ENCODE results near the gene SFXN2.
A peak's percentile ranks its signal among the peaks of the same experiment; 100 is the strongest.
"Not testable (repeated sequence)": the region's sequence is repeated elsewhere in the genome, so short reads cannot be mapped to it uniquely, and the experiment has no call there.

The SFXN2 gene

GRCh38 chr10:102681696-102682095, 32.7 kb upstream of the SFXN2 start:
- DNase-seq (ENCODE audit: low read depth): no peak

- DNase-seq (ENCODE audit: low read depth): no peak
These were observed 32.0 kb upstream of the SFXN2 start for GRCh38 chr10:102682416-102682815.

DNA sequence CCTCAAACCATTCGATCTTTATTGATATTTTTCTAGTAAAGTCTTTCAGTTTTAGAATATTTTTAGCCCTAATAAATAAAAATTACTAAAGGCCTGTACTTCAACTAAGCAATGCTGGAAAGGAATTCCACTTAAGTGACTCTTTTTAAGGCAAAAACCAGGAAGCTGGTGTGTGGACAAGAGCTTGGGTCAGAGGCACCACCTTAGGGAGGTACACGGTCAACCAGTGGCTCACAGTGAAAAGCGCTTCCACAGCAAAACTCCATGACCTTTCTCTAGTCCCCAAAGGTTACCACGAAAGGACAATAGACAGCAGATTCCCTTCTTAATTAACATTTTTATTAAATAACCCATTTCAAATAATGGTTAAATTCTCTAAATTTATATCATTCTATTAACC, 31.5 kb upstream of the SFXN2 start:
- DNase-seq (ENCODE audit: low read depth): no peak

GRCh38 chr10:102683736-102684135, 30.7 kb upstream of the SFXN2 start:
- DNase-seq (ENCODE audit: low read depth): no peak

GRCh38 chr10:102691285-102692066, 23.0 kb upstream of the SFXN2 start:
- DNase-seq (ENCODE audit: low read depth): no peak

DNA sequence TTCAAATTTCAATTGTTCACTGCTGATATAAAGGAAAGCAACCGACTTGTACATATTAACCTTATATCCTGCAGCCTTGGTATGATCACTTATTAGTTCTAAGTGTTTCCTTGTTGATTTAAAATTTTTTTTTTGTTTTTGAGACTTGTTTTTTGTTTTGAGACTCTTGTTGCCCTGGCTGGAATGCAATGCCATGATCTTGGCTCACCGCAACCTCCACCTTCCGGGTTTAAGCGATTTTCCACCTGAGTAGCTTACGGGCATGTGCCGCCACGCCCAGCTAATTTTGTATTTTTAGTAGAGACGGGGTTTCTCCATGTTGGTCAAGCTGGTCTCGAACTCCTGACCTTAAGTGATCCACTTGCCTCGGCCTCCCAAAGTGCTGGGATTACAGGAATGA, 19.0 kb upstream of the SFXN2 start:
- DNase-seq (ENCODE audit: low read depth): not testable (repeated sequence)

DNA sequence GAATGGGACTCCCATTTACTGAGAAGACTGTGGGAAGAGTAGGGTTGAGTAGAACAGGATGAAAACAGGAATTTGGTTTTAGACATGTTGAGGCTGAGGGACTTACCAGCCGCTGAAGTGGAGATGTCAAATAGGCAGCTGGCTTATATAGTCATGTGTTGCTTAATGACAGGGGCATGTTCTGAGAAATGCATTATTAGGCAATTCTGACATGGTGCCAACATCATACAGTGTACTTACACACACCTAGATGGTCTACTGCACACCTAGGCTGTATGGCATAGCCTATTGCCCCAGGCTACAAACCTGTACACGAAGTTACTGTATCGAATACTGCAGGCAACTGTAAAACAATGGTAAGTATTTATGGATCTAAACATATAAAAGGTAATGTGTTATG, 17.7 kb upstream of the SFXN2 start:
- DNase-seq (ENCODE audit: low read depth): no peak

GRCh38 chr10:102698894-102699293, 15.5 kb upstream of the SFXN2 start:
- no peak for DNase-seq (ENCODE audit: low read depth)

DNA sequence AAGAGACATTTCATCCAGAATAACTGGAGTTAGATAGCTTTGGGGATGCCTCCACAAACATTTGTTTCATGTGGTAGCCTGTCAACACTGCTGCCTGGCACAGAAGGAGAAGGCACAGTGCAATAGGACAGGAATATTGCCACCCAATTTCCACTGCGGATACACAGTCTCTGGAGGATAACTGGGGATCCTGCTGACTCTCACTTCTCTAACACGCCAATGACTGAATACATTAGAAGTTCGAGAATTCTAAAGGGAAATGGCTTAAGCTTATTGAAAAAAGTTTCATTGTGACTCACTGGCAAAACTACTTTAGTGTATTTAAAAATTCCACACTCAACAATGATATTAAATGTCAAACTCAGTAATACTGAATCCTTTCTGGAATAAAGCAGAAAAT, 13.2 kb upstream of the SFXN2 start:
- no peak for DNase-seq (ENCODE audit: low read depth)

DNA sequence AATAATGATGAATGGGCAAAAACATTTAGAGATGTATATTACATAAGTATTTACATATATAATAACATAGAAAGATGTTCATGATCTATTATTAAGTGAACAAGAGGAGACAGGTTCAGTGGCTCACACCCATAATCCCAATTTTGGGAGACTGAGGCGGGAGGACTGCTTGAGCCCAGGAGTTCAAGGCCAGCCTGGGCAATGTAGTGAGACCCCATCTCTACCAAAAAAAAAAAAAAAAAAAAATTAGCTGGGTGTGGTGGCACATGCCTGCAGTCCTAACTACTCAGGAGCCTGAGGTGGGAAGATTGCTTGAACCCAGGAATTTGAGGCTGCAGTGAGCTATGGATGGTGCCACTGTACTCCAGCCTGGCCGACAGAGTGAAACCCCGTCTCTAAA, 12.6 kb upstream of the SFXN2 start:
- no peak for DNase-seq (ENCODE audit: low read depth)

GRCh38 chr10:102702742-102703141, 11.7 kb upstream of the SFXN2 start:
- no peak for DNase-seq (ENCODE audit: low read depth)

DNA sequence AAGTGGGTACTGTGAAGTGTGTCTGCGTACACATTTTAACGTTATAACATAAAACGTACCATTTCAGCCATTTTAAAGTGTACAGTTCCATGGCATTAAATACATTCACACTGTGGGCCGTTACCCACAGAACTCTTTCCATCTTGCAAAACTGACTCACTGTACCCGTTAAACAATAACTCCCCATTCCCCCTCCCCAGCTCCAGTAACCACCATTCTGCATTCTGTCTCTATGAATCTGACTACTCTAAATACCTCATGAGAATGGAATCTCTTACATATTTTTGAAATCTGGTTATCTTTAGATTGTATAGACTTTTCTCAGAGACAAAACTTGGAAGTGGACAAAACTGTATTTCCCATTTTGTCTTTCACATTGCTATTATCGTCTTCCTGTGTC, 9.5 kb upstream of the SFXN2 start:
- no peak for DNase-seq (ENCODE audit: low read depth)

GRCh38 chr10:102705531-102705930, 8.9 kb upstream of the SFXN2 start:
- DNase-seq (ENCODE audit: low read depth): no peak

DNA sequence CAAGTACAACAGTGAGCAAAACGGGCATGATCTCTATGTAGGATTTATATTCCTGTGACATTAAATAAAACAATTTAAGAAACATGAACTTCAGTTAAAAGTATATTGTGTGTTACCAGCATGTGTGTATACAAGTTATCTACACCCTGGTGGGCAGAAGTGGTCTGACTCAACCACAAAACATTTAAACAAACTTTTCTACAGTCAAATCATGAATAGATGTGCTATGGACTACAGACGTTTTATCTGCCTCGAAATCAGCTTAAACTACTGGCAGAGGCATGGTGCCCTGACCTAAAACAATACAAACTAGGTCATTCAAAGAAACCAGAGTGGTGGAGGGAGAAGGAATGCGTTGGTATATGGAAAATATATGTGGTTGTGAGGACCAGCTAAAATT, 3.8 kb upstream of the SFXN2 start:
- no peak for DNase-seq (ENCODE audit: low read depth)

DNA sequence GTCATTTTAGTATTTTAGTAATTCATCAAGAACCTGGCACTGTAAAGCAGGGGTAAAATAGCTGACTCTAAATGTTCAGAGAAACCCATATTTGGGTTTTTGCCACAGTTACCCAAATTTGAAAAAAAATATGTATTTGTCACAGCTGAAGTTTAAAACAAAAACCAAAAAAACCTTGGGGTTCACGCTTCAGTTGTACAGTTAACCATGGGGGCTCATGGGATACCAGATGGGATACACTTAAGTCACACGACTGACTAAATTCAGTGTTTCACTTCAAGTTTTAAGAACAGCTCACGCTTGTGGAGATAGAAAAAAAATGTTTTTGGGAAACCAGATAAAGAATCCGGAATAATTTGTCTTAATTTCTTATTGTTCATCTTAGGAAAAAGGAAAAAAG, 2.3 kb upstream of the SFXN2 start:
- no peak for DNase-seq (ENCODE audit: low read depth)

DNA sequence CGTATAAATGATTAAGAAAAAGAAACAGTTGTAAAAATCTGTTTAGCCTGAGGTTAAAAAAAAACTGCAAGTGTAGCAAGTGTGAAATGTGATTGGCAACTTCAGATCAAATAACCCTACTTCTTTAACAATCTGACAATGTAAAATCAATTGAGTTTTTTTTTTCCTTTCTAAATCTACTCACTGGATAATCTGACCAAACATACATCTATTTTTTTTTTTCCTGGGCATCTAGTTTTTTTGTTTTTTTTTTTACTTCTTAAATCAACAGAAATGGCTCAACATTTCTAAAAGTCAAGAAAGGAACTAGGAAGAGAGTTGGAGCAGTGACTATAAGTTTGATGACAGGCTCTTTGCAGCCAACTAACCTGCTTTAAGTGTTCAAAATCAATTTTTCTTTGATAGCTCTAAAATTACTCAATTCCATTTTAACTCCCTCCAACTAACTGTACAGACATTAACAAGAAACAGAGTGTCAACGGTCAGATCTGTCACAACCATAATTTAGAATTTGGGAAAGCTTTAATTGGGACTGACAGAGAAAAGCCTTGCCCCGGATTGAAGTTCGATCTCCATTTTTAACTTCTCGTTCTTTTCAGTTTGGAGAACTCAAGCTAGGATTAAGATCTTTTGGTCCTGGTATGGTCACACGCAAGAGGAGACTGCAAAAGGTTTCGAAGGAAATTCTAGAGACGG, 1.4 kb upstream of the SFXN2 start:
- DNase-seq (ENCODE audit: low read depth): no peak

DNA sequence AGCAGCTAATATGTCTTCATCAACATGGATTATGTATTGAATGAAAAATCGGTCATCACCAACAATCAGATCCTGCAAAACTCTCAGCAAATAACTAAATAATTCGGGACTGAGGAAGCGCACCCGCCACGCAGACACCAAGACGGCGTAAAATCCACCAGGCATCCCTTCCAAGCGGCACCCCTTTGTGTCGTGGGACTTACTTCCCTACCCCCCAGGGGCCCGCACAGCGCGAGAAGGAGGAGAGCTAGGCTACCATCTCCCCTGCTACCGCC, 960 bp upstream of the SFXN2 start:
- DNase-seq (ENCODE audit: low read depth): no peak

GRCh38 chr10:102713814-102714620, 419 bp upstream of the SFXN2 start, which contains the start of gene ARL3:
TSS of gene ARL3 (minus strand) at chr10:102714397. CDS start at chr10:102714275, 122 bp downstream.
- DNase-seq (ENCODE audit: low read depth): peak; percentile 88

DNA sequence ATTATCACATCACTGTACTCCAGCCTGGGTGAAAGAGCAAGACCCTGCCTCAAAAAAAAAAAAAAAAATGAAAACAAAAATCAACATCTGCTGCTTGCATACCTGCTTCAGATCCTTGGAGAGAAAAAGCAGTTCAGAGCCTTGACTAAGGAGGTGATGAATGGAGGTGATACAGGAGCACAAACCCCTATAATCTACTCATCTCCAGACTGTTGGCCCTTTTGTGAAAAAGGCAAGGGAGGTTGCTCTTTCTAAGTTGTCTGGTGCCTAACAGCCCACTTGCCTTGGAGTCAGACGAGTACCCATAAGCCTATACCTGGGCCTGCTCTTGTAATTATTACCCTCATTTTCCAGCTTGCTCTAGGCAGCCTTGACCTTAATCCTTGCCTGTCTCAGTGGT, 1.4 kb downstream of the SFXN2 start:
- DNase-seq (ENCODE audit: low read depth): no peak

DNA sequence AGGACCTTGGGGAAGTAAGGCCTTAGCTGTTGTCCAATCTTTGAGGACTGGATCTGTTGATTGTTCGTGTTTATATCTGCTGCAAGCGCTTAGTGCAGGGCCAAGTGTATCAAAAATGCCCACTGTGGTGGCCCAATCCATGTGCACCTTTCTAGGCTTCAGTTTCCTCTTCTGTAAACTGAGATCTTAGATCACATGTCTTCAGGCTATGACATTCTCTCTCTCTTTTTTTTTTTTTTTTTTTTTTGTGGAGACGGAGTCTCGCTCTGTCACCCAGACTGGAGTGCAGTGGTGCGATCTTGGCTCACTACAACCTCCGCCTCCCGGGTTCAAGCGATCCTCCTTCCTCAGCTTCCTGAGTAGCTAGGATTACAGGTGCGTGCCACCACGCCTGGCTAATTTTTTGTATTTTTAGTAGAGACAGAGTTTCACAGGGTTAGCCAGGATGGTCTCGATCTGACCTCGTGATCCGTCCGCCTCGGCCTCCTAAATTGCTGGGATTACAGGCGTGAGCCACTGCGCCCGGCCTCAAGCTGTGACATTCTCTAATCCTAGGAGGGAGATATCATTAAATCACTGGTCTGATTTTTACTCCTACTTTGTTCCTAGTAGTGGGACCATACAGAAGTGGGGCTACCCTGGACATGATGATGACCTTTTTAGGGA, 2.6 kb downstream of the SFXN2 start:
- not testable (repeated sequence) for DNase-seq (ENCODE audit: low read depth)

GRCh38 chr10:102718220-102718619, 3.8 kb downstream of the SFXN2 start:
- no peak for DNase-seq (ENCODE audit: low read depth)

GRCh38 chr10:102720337-102720736, 5.9 kb downstream of the SFXN2 start:
- DNase-seq (ENCODE audit: low read depth): no peak

Measured in stimulated activated CD8-positive, alpha-beta memory T cell treated with anti-CD3 and anti-CD28 coated beads, Interleukin-15, amount 100 ng/mL, for 24 hours (primary cell).